ENCODE results near the gene ARHGAP24. TPM values are rescaled to one million over a fixed set of nuclear protein-coding genes. Genes with fewer than 3 reads are reported as not detected.

Gene ARHGAP24
- total RNA-seq, 1 experiment from 2014 or later = 1.3 TPM

DNA sequence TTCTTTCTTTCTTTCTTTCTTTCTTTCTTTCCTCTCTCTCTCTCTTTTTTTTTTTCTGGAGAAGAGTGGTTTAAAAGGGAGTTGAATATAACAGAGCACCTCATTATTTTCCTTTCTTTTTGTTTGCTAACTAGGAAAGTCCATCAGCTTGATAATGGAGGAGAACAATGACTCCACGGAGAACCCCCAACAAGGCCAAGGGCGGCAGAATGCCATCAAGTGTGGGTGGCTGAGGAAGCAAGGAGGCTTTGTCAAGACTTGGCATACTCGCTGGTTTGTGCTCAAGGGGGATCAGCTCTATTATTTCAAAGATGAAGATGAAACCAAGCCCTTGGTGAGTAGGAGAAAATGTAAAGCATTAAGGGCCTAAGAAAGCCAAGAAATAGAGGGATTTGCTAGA, 95.4 kb downstream of the ARHGAP24 start:
- no peaks in the 10 kb centered on the region for H3K36me3 ChIP-seq (ENCODE audit: control insufficient read depth in 1 of 2, insufficient read depth in 2 of 2, low read length in 2 of 2)
- no peaks in the 10 kb centered on the region for H3K9me2 ChIP-seq (ENCODE audit: insufficient read depth)
- intact Hi-C loops (cut with micrococcal nuclease) = no loop called here
- no peak for ATAC-seq
- no peak for DNase-seq (ENCODE audit: low read depth, low spot score)
- TF ChIP-seq POLR2AphosphoS5 (IDR thresholded peaks at IDR 0.05; ENCODE audit: low read depth, low read length) = no peak
- no peak overlapping the region for H3K4me2 ChIP-seq (ENCODE audit: low read length)
- H3K4me1 ChIP-seq (ENCODE audit: control insufficient read depth in 1 of 2, insufficient read depth in 2 of 2, low read length in 2 of 2) = no peaks in the 10 kb centered on the region
- no peaks in the 10 kb centered on the region for H3K79me2 ChIP-seq (ENCODE audit: insufficient read depth, low read length)
- RAD21 ChIA-PET (ENCODE audit: low non-redundant PET in 1 of 2, low total read pairs in 2 of 2, uncharacterized antibody in 2 of 2, unreplicated experiment in 2 of 2) = no interaction called here
- no TSS peak for BruUV-seq (replicated peaks)
- no peaks in the 10 kb centered on the region for H3K27me3 ChIP-seq (ENCODE audit: insufficient read depth, low read length)
- no peak overlapping the region for H3K4me3 ChIP-seq (replicated peaks in 1 of 2; ENCODE audit: low read depth in 1 of 2, low read length in 2 of 2)
- no peak overlapping the region for H3K9ac ChIP-seq (ENCODE audit: low read length)
- H4K20me1 ChIP-seq (ENCODE audit: insufficient read depth) = no peaks in the 10 kb centered on the region
- CTCF ChIA-PET = no interaction called here
- H2AFZ ChIP-seq (ENCODE audit: low read depth, low read length, poor library complexity, severe bottlenecking) = no peak overlapping the region
- no peaks in the 10 kb centered on the region for H3K9me3 ChIP-seq (ENCODE audit: control insufficient read depth in 1 of 2, insufficient read depth in 1 of 2, low read depth in 1 of 2, low read length in 2 of 2)
- POLR2A ChIA-PET = no interaction called here
- H3K27ac ChIP-seq (ENCODE audit: low read depth, low read length) = no peak overlapping the region

GRCh38 chr4:85571008-85571407, 96.1 kb downstream of the ARHGAP24 start:
- Histone ChIP-seq H3K9me2 (ENCODE audit: insufficient read depth) (no peaks in the 10 kb centered on the region), H3K9ac (ENCODE audit: low read length) (no peak overlapping the region), H4K20me1 (ENCODE audit: insufficient read depth) (no peaks in the 10 kb centered on the region), H3K27me3 (ENCODE audit: insufficient read depth, low read length) (no peaks in the 10 kb centered on the region), H3K4me2 (ENCODE audit: low read length) (no peak overlapping the region), H3K9me3 (ENCODE audit: control insufficient read depth in 1 of 2, insufficient read depth in 1 of 2, low read depth in 1 of 2, low read length in 2 of 2) (no peaks in the 10 kb centered on the region), H3K36me3 (ENCODE audit: control insufficient read depth in 1 of 2, insufficient read depth in 2 of 2, low read length in 2 of 2) (no peaks in the 10 kb centered on the region), H3K27ac (ENCODE audit: low read depth, low read length) (no peak overlapping the region), H3K4me1 (ENCODE audit: control insufficient read depth in 1 of 2, insufficient read depth in 2 of 2, low read length in 2 of 2) (no peaks in the 10 kb centered on the region), H3K4me3 (replicated peaks in 1 of 2; ENCODE audit: low read depth in 1 of 2, low read length in 2 of 2) (no peak overlapping the region), H3K79me2 (ENCODE audit: insufficient read depth, low read length) (no peaks in the 10 kb centered on the region), H2AFZ (ENCODE audit: low read depth, low read length, poor library complexity, severe bottlenecking) (no peak overlapping the region)
- ATAC-seq (no peak), DNase-seq (ENCODE audit: low read depth, low spot score) (no peak)
- POLR2A ChIA-PET = no interaction called here
- CTCF ChIA-PET = no interaction called here
- no TSS peak for BruUV-seq (replicated peaks)
- intact Hi-C loops (cut with micrococcal nuclease) = no loop called here
- TF ChIP-seq RAD21 (IDR thresholded peaks at IDR 0.05; ENCODE audit: low read depth) (no peak), YY1 (IDR thresholded peaks at IDR 0.05; ENCODE audit: extremely low read depth, insufficient replicate concordance, low read depth, low read length) (no peak), SRF (IDR thresholded peaks at IDR 0.05; ENCODE audit: low read depth) (no peak), POLR2A (IDR thresholded peaks at IDR 0.05; ENCODE audit: borderline replicate concordance, extremely low read depth, insufficient read depth, insufficient read length) (no peak), TCF7L2 (IDR thresholded peaks at IDR 0.05; ENCODE audit: borderline replicate concordance, extremely low read depth, insufficient read depth, insufficient read length) (no peak), ATF3 (IDR thresholded peaks at IDR 0.05) (no peak), ZBTB33 (IDR thresholded peaks at IDR 0.05; ENCODE audit: extremely low read depth, insufficient replicate concordance, low read length) (no peak), EGR1 (IDR thresholded peaks at IDR 0.05; ENCODE audit: low read depth) (no peak), POLR2AphosphoS5 (IDR thresholded peaks at IDR 0.05; ENCODE audit: low read depth, low read length) (no peak), MAX (IDR thresholded peaks at IDR 0.05) (no peak)
- TF ChIP-seq, protein P1, sequence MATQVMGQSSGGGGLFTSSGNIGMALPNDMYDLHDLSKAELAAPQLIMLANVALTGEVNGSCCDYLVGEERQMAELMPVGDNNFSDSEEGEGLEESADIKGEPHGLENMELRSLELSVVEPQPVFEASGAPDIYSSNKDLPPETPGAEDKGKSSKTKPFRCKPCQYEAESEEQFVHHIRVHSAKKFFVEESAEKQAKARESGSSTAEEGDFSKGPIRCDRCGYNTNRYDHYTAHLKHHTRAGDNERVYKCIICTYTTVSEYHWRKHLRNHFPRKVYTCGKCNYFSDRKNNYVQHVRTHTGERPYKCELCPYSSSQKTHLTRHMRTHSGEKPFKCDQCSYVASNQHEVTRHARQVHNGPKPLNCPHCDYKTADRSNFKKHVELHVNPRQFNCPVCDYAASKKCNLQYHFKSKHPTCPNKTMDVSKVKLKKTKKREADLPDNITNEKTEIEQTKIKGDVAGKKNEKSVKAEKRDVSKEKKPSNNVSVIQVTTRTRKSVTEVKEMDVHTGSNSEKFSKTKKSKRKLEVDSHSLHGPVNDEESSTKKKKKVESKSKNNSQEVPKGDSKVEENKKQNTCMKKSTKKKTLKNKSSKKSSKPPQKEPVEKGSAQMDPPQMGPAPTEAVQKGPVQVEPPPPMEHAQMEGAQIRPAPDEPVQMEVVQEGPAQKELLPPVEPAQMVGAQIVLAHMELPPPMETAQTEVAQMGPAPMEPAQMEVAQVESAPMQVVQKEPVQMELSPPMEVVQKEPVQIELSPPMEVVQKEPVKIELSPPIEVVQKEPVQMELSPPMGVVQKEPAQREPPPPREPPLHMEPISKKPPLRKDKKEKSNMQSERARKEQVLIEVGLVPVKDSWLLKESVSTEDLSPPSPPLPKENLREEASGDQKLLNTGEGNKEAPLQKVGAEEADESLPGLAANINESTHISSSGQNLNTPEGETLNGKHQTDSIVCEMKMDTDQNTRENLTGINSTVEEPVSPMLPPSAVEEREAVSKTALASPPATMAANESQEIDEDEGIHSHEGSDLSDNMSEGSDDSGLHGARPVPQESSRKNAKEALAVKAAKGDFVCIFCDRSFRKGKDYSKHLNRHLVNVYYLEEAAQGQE (IDR thresholded peaks at IDR 0.05; ENCODE audit: low read depth) = no peak
- RAD21 ChIA-PET (ENCODE audit: low non-redundant PET in 1 of 2, low total read pairs in 2 of 2, uncharacterized antibody in 2 of 2, unreplicated experiment in 2 of 2) = no interaction called here
